NCI-H2029 treated with DMSO at 0.1 percent for 48 hours (cell line): Measurements from ENCODE around the gene PTPRD.
"Not testable (repeated sequence)": the region's sequence is repeated elsewhere in the genome, so short reads cannot be mapped to it uniquely, and the experiment has no call there.

ENCODE experiments used
- DNase-seq: peaks from one replicate; lab custom pipeline; 2025; lab: John Stamatoyannopoulos, UW

Gene PTPRD

DNA sequence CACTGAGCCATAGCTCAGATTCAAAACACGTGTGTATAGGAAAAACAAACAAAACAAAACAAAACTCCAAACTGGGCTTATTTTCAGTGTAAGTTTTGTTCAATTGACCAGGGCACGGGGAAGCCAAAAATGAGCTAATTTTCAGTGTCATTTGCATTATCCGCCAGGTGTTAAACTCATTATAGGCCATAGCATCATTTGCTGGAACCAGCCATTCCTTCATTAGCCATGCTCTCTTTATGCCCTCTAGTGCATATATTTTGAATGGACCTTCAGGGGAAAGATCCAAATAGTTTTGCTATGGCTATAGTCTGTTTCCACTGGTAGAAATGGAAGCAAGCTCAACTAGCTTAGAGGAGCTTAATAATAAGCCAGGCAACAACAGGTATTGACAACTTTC, 1608.0 kb downstream of the PTPRD start:
- DNase-seq, result no peak

DNA sequence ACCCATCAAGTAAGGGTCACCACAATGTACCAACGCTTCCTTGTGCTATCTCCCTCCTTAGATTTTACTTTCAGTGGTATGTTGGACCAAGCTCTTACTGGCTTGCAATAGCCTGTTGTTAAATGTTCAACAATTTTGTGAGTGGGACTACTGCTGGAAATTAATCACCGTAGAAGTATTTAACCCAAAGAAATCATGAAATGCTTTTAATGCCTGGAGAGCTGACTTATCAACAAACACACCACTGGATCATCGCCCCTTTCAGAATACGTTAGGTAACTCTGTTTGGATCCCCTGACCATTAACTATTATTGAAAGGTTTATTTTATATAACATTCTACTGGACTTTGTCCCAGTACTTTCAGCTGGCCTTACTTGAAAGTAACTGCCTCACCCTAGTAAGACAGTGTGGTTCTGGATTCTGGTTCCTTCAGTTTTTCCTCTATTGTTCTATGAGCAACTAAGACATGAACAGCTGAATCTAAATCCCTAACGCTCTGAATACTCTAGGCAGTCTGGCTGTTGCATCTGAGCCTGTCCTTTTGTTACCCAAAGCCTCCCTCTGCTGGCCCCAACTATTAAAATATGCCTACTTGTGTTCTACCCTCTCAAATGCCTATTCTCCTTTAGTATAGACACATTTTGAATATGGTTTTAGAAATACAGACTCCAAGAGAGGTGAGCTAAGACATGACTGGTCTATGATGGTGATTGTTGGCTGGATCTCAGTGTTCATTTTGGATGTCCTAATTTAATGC, 1609.8 kb downstream of the PTPRD start:
- DNase-seq, result no peak

DNA sequence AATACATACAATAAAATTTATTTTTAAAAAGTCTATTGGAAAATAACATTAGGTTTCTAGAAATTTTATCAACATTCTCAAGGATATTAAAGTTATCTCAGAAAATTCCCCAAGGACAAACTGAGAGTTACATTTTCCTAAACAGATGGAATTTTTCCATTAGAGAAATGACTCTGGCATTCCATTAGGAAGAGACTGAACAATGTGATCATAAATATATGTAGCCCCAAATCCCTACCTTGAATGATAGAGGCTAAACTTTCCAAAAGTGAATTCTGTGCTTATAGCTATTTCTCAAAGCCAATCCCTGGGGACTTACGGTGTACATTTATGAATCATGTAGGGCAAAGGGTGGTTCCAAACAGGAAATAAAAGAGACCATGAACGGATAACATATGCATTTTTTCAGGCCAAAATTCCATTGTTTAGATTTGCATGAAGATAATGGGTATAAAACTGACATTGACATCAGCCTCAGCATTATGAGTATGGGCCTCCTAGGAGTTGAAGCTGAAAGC, 1632.2 kb downstream of the PTPRD start:
- no peak for DNase-seq

DNA sequence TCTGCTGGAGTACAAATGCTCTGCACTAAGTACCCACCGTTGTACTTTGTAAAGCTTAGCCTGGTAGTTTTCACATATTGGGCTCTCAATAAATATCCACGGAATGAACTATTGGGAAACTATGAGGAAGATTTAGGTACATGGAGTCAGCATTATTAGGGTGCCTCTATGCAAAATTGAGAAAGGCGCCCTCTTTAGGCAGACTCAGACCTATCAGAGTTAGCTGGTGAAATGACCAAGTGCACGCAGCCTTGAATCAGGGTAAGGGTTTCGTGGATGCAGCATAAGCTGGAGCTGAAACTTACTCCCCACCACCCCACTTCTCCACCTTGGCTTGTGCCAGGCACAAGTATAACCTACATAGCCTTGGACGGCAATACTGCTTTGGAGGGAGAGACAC, 1634.5 kb downstream of the PTPRD start:
- no peak for DNase-seq

DNA sequence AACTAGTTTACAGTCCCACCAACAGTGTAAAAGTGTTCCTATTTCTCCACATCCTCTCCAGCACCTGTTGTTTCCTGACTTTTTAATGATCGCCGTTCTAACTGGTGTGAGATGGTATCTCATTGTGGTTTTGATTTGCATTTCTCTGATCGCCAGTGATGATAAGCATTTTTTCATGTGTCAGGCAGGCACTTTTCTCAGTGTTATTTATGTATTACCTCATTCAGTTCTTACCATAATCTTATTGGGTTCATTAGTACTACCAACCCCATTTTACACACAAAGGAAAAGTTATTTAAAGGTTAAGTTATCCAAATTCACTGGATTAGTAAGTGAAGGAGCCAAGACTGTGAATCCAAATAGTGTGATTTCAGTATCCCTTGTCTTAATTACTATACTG, 1644.5 kb downstream of the PTPRD start:
- not testable (repeated sequence) for DNase-seq

DNA sequence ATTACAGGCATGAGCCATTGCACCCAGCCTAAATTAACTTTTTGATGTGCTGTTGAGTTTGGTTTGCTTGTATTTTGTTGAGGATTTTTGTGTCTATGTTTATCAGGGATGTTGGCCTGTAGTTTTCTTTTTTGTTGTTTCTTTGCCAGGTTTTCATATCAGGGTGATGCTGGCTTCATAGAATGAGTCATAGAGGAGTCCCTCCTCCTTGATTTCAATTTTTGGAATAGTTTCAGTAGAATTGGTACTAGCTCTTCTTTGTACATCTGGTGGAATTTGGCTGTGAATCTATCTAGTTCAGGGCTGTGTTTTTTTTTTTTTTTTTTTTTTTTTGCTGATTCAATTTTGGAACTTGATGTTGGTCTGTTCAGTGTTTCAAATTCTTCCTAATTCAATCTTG, 1648.9 kb downstream of the PTPRD start:
- no peak for DNase-seq

DNA sequence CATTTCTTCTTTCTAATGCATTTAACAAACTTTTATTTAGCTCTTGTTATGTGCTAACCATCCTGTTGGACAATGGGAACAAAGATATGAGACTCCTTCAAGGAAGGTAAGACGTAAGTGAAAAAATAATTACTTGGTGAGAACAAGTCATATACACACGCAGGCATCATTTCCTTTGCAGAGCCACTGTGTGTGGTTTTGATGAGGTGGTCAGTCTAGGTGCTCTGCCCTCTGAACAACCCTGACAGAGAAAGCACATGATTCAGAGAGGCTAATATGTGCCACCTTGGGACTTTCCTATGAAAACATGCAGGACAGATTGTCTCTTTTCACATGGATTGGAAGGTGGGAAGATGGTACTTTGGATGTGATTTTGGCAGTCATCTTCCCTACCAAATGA, 1650.7 kb downstream of the PTPRD start:
- DNase-seq, result no peak

DNA sequence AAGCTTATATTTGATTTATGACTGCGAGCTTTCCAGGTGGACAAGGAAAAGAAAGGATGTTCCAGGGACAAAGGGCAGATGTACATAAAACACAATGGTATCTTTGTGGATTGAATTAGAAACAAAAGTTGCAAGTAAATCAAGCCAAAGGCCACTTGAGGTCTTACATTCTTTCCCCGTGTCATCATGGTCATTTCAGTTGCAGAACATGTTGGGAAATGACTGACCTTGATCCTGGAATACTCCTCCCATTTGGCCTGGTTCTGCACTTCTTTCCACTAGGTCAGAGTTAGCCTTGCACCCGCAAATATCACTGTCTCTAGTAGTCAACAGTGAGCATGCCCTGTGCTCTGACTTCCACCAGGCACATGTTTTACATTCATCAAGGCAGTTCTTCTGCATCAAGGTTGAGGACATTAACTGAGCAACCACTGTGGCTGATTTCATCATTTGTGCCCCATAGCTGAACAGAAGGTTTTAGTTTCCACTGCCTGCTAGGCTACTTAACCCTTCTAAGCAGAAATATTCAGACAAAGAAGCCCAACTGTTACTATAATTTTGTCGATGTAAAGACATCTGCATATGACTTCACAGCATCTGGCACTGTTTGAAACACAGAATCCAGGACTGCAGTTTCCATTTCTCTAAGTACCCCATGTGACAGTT, 1651.5 kb downstream of the PTPRD start:
- no peak for DNase-seq

DNA sequence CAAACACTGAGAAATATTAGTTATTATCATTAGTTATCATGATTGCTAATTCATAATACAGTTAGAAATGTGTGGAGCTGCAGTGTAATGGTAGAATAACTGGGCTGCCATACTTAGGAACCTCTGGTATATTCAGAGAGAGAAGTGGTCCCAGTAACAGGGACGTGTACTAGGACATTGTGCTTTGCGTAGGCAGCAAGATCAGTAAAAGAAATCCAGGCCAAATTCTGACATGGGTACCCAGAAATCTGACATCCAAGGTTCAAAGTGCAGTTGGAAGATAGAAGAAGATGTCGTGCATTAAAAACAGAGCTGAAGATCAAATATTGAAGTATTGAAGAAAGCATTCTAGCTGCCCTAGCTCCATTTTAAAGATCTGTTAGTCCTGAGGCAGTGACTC, 1652.5 kb downstream of the PTPRD start:
- no peak for DNase-seq

DNA sequence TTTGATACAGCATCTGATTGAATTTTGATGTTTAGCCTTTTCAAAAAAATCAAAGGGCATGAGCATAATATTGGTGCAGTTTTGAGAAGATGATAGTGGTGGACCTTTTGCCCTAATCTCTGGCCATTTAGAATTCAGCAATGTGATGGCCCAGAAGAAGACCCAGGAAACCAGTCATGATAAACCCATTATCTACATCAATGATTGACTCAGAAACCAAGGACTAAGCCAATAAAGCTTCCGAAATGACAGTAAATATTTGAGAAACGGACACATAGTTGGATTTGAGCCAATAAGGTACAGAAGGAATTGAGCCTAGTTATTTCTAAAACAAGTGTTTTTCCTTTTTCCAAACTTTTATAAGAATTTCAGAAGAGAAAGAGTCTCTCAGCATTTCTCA, 1654.4 kb downstream of the PTPRD start:
- no peak for DNase-seq

DNA sequence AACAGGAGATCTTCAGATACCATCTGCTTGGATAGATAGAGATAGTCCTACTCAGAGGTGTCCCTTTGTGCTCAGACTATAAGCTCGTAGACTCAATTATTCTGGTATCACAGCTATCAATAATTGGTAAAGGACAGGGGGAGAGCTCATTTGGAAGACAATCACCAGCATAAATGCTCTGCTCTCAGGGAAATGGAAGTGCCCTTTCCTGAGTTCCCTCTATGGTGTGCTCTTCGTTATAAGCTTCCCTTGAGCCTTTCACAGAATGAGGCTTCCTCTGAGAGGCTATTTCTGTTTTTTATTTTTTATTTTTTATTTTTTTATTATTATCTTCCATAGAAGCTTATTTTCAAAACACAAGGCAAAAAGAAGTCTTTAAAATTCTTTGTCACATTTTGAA, 1657.5 kb downstream of the PTPRD start:
- no peak for DNase-seq

DNA sequence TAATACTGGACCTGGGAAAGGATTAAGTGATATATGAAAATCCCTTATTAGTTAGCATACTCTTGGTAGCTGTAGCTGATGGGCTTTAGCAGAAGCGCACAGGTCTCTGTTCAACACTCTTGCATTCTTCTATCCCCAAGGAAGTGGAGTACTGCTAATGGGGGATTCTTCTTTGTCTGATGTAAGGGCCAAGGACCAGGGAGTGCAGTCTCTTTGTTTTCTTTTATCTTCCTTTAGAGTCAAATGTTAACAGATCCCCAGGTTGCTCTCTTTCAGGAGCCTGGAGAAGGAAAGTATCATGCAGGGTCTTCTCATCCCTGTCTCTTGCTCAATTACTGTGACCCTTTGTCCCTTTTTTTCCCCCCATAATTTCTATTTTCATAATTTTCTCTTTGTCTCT, 1666.3 kb downstream of the PTPRD start:
- DNase-seq, result no peak

DNA sequence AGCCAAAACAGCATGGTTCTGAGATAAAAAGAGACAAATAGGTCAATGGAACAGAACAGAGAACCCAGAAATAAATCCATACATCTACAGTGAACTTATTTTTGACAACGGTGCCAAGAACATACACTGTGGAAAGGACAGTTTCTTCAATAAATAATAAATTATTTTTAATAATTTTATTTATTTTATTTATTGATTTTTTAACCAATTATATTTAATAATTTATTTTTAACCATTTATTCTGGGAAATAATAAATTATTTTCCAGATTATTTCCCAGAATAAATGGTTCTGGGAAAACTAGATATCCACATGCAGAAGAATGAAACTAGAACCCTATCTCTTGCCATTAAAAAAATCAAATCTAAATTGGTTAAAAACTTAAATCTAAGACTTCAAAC, 1669.4 kb downstream of the PTPRD start:
- no peak for DNase-seq

DNA sequence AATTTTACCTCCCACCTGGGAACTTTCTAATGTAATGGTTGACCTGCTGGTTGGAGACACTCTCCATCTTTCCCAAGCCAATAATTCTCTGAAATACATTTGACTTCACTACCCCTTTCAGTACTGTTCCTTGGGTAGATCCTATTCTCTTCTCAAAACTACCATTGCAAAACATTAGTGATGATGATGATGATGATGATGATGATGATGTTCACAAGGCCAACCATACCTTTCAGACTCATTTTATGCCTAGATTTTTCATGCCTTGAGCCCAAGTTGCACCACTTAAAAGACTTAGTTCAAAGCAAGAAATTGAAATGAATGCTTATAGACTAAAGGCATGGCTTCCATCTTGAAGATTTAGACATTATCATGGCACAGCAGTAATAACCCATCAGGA, 1672.2 kb downstream of the PTPRD start:
- DNase-seq, result no peak

DNA sequence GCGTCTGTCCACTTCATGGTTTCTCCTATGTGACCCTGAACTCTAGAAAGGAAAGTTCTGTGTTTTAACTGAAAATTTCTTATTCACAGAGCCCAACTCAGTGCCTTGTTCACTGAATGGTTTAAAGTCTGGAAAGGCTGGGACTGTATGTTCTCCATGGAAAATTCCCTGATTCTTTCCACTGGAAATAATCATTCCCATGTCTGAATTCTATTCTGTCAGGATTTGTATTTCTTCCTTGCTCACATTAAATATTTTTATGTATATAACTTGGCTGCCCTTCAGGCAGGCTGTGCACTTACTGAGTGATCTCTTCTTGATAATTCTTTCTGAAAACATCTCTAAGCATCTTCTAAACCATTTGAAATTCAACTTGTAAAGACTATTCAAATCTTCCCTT, 1686.3 kb downstream of the PTPRD start:
- no peak for DNase-seq

DNA sequence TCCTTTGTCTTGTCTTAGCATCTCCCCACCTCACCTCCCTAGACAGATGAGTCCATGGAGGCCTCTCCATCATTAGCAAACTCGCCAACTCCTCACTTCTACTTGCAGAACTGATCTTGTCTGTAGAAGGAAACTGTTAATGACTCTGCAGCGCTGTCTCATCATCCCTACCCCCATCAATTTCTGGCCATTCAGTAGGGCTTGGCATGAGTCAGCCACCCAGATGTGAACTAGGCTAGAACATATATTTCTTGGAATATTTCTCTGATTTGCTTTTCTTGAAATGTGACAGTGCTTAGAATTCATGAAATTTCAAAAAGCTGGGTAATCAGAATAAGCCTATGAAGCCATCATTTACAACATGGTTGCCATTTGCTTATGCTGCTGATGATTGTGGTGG, 1688.2 kb downstream of the PTPRD start:
- no peak for DNase-seq

DNA sequence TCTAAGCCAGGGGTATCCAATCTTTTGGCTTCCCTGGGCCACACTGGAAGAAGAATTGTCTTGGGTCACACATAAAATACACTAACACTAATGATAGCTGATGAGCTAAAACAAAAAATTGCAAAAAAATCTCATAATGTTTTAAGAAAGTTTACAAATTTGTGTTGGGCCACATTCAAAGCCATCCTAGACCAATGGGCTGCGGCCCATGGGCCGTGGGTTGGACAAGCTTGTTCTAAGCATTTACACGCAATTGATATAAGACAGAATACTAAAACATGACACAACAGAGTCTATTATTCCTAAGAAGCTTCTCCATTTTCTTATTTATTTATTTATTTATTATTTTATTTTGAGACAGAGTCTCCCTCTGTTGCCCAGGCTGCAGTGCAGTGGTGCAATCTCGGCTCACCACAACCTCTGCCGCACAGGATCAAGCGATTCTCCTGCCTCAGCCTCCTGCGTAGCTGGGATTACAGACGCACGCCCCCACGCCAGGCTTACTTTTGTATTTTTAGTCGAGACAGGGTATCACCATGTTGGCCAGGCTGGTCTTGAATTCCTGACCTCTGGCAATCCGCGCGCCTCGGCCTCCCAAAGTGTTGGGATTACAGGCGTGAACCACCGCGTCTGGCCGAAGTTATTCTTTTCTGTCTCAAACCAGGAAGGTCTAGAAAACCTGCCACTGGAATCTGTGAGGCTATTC, 1692.2 kb downstream of the PTPRD start:
- not testable (repeated sequence) for DNase-seq

DNA sequence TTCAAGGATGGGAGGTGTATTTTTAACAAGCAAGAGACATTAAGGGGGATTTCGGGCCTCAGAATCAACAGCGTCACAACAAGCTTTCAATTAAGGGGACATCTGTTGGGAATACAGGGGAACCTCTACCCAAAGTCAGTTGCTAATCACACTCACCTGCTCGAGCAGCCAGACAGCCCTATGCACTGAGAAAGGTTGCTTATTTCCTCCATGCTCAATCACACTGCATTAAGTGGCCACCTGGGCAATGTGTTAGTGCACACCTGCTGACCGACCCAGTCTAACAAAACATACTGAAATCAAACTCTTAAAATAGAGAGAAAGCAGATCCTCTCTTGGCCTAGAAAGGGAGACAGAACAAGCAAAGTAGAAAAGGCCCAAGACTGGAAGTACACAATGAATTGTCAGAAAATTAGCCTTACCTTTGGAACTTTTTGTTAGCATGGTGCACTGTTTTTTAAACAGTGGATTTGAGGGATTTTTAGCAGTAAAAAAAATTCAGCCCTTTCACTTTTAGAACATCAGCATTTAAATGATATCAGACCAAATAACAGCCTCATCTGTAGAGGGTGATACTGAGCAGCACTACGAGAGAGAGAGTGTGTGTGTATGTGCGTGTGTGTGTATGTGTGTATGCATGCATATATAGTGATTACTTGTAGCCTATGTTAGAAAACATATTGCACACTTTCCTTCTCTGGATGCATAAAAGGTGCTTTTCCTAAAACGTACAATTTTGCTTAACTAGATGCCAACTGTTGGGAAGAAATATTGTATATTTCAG, 1694.7 kb downstream of the PTPRD start:
- no peak for DNase-seq

DNA sequence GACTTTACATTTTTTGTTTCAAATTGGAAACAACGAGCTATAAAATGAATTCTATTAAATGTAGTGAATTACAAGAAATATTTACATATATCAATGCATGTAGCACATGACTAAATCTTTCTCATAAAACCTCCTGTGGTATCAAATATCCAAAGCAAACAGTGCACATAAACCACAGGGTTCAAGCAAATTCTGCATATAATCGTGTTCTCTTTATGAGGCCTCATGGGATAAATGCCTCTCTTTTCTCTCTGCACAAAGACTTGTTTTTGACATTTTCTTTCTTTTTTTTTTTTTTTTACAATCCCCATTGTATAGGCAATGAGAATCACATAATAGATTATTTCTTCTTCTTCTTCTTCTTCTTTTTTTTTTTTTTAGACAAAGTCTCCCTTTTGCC, 1696.0 kb downstream of the PTPRD start:
- no peak for DNase-seq

DNA sequence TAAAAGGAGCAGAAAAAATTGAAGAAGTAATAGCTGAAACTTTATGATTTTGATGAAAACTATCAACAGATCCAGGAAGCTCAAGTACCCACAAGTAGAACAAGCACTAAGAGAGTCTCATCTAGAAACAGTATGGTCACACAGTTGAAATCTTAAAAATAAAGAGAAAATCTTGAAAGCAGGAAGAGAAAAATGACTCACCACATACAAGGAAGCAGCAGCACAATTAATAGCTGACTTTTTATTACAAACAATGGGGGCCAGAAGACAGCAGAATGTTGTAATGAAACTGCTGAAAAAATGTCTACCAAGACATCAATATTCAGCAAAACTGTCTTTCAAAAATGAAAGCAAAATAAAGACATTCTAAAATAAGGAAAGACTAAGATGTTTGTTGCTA, 1704.9 kb downstream of the PTPRD start:
- DNase-seq, result no peak

DNA sequence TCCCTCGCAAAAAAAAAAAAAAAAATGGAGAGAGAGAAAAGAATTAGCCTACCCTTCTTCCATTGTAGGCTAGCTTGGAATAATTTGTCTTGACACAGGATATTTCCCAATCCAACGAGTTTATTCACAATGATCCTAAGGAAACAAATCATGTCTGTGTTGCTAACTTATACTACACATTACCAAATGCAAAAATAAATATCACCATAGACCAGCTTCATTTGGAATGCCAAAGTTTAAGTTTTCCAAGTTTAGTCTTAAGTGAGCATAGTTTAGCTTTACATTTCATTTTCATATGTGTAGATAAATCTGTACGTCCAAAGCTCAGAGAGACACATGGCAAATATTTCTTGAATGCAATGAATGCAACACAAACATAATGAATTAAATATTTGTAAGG, 1707.1 kb downstream of the PTPRD start:
- DNase-seq, result no peak

DNA sequence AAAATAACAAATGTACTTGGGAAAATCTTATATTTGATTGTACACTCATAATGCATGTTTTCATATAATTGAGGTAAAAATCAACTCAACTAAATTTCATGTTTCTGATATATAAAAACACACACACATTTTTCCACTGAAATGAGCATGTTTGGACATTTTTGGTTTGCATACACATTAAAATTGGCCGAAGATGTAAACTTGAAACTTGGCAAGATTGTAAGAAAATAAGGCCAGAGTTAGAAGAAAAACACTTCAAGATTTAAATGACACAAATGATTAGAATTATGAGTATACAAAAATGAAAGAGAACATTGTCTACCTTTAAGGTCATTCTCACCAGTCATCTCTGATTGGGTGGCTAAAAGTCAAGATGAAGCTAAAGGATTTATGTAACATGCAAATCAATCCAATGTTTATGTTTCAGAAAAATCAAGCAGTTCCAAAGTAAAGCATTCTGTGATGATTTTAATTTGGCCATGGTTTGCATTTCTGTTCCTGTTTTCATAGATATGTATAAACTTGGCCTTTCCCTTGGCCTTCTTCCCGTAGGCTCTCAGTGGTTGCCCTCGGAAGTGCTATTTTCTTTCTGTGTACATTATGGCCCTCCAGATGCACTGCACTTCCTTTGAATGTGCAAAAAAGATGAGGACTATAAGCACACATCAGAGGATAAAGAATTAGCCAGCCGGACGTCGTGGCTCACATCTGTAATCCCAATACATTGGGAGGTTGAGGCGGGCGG, 1707.9 kb downstream of the PTPRD start:
- no peak for DNase-seq
